Thoracic aorta (tissue), 2 donors: Measurements from ENCODE around the gene SPRTN. TPM values are rescaled to one million over a fixed set of nuclear protein-coding genes. Genes with fewer than 3 reads are reported as not detected.

Source experiments
- ATAC-seq: fragments of 150-250 bp; one replicate; pipeline ENCODE4 v1.8.0; 2017; ENCODE audit warnings: low read depth; ENCODE audit not compliant: insufficient number of reproducible peaks, low FRiP score
- DNase-seq: peaks from one replicate; pipeline ENCODE4 v3.0.0-alpha.2; 2020; ENCODE audit warnings: low spot score
- H3K27ac ChIP-seq, 2 donors: fragments of 200-600 bp; sonication (generic); 1 replicate in 1 of 2; 2 replicates in 1 of 2; pipeline ENCODE4 v1.5.1; 2016; ENCODE audit warnings: mild to moderate bottlenecking in 2 of 2, moderate library complexity in 2 of 2
- H3K27me3 ChIP-seq: fragments of 200-600 bp; sonication (generic); replicated peaks from 2 replicates; pipeline ENCODE4 v1.6.0; 2016; ENCODE audit warnings: mild to moderate bottlenecking; ENCODE audit not compliant: insufficient read depth
- H3K36me3 ChIP-seq: fragments of 200-600 bp; sonication (generic); one replicate; pipeline ENCODE4 v1.5.1; 2016
- H3K4me1 ChIP-seq, 2 donors: fragments of 200-600 bp; sonication (generic); 1 replicate in 1 of 2; 2 replicates in 1 of 2; pipeline versions ENCODE4 v1.5.1 to v1.6.0; 2016; ENCODE audit warnings: low read depth in 2 of 2, mild to moderate bottlenecking in 1 of 2; ENCODE audit not compliant: control insufficient read depth in 1 of 2
- H3K4me3 ChIP-seq: fragments of 200-600 bp; sonication (generic); 2 replicates; pipeline ENCODE4 v1.5.1; 2016; ENCODE audit warnings: mild to moderate bottlenecking
- H3K9me3 ChIP-seq: fragments of 200-600 bp; sonication (generic); 2 replicates; pipeline ENCODE4 v1.5.1; 2016
- CTCF ChIP-seq: fragments of 200-600 bp; sonication (generic); IDR thresholded peaks from one replicate; pipeline ENCODE4 v1.5.1; 2019; ENCODE audit warnings: antibody characterized with exemption
- total RNA-seq, 2 donors: library from RNA; depleted of rRNA; stranded (reverse); fragments of >200 nt; gene quantifications; one replicate each; pipeline versions ENCODE4 v1.1.0 to v1.2.3, GENCODE V29; 2016

SPRTN gene
- total RNA-seq, 2 donors from 2014 or later = 12.7 to 18.4 TPM

DNA sequence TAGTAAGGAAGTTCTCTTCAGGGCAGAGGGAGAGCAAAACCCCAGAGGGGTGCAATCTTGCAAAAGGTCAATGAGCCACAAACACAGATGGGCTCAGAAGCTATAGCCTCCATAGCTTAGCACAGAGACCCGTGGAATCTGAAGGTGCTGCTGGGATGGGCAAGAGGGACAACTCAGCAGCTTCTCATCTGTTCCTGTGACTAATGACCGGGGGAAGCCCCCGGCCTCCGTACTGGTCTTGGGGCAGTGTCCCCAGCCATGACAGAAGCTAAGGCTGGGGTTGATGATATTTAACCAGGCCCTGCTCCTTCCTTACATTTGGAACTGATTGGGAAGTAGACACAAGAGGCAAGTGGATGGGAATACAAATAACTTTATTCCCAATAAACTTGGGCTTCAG is 19.5 kb upstream of the SPRTN start:
- ATAC-seq (no peak), DNase-seq (no peak)
- H3K4me1 ChIP-seq = no peaks in the 10 kb centered on the region
- H3K9me3 ChIP-seq = no peaks in the 10 kb centered on the region
- TF ChIP-seq CTCF = no peak
- H3K36me3 ChIP-seq = no peaks in the 10 kb centered on the region
- no peak overlapping the region for H3K4me3 ChIP-seq
- no peak overlapping the region for H3K27ac ChIP-seq
- H3K27me3 ChIP-seq = no peaks in the 10 kb centered on the region

DNA sequence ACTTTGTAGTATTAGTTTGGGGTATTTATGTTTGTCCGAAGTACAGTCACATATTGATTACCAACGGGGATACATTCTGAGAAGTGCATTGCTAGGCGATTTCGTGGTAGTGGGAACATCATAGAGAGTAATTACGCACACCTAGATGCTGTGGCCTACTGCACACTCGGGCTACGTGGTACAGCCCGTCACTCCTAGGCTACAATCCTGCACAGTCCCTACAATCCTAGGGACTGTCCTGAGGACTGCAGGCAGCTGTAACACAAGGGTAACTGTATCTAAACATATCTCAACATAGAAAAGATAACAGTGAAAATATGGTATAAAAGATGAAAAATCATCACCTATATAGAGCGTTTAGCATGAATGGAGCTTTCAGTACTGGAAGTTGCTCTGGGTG is 19.0 kb upstream of the SPRTN start:
- no peaks in the 10 kb centered on the region for H3K4me1 ChIP-seq
- no peaks in the 10 kb centered on the region for H3K9me3 ChIP-seq
- H3K27me3 ChIP-seq = no peaks in the 10 kb centered on the region
- no peaks in the 10 kb centered on the region for H3K36me3 ChIP-seq
- ATAC-seq (no peak), DNase-seq (no peak)
- TF ChIP-seq CTCF = no peak
- H3K4me3 ChIP-seq = no peak overlapping the region
- no peak overlapping the region for H3K27ac ChIP-seq

DNA sequence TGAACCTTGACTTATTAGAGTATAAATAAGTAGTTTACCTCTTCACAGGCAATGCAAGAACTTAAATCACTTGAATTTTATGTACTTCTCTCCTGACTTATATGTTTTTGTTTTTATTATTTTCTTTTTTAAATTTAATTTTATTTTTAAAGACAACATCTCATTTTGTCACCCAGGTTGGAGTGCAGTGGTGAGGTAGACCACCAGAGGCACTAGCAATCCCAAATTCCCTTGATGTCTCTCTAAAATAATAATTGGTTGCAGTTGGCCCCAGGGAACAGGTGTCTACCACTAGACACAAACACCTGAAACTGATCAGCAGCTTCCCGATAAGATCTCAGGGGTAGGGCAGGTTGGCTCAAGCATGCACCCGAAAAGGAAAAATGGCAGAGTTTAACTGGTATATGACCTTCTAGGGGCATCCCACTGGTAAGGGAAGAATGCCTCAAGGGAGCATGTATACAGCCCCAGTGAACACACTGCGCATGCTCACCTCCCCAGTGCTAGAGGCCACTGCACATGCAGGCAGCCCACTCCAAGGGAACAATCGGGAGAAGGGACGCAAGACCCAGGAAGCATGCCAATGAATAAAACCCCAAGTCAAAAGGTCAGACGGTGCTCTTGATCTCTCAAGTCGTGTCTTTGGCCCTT is 15.1 kb upstream of the SPRTN start:
- no peak for TF ChIP-seq CTCF
- Histone ChIP-seq H3K4me1 (no peaks in the 10 kb centered on the region), H3K27me3 (no peaks in the 10 kb centered on the region), H3K36me3 (no peaks in the 10 kb centered on the region), H3K27ac (no peak overlapping the region), H3K9me3 (no peaks in the 10 kb centered on the region), H3K4me3 (no peak overlapping the region)
- DNase-seq = no peak
- ATAC-seq = no peak

DNA sequence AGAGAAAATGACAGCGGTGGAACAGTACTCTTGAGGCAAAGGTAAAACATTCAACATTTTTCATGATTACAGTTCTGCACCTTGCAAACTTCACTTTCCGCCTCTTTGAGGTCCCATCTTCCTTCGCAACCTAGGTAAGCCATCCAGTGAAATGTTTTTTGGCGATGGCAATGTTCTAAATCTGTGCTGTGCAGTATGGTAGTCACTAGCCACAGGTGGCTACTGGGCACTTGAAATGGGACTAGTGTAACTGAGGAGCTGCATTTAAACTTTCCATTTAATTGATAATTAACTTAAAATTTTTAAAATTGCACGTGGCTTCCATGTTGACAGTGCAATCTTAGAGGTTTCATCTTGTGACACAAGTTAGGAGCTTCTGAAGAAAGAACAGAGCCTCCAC is 13.4 kb upstream of the SPRTN start:
- no peaks in the 10 kb centered on the region for H3K4me1 ChIP-seq
- no peaks in the 10 kb centered on the region for H3K27me3 ChIP-seq
- H3K9me3 ChIP-seq = no peaks in the 10 kb centered on the region
- H3K36me3 ChIP-seq = no peaks in the 10 kb centered on the region
- no peak overlapping the region for H3K27ac ChIP-seq
- H3K4me3 ChIP-seq = no peak overlapping the region
- no peak for DNase-seq
- no peak for ATAC-seq
- TF ChIP-seq CTCF = no peak

- Histone ChIP-seq H3K4me3 (no peak overlapping the region), H3K9me3 (no peaks in the 10 kb centered on the region), H3K27ac (no peak overlapping the region), H3K27me3 (no peaks in the 10 kb centered on the region), H3K36me3 (no peaks in the 10 kb centered on the region), H3K4me1 (no peaks in the 10 kb centered on the region)
- DNase-seq = no peak
- no peak for TF ChIP-seq CTCF
- ATAC-seq = no peak
Observed at GRCh38 chr1:231326248-231326647, 11.8 kb upstream of the SPRTN start.
